C4-2B (cell line): Measurements from ENCODE around the gene CACHD1.

Source experiments
- H3K27ac ChIP-seq: fragments of 450-650 bp; 2 replicates; pipeline ENCODE4 v1.5.1; 2017
- ZFX ChIP-seq: fragments of 450-650 bp; IDR thresholded peaks from 2 replicates; pipeline ENCODE4 v1.6.1; 2017
- TF ChIP-seq, protein P1 (sequence below): fragments of 450-650 bp; conservative IDR thresholded peaks from 2 replicates; pipeline ENCODE4 v1.5.1; 2017; ENCODE audit warnings: mild to moderate bottlenecking

Gene CACHD1

GRCh38 chr1:64523413-64524337, 53.7 kb downstream of the CACHD1 start:
- TF ChIP-seq, protein P1, sequence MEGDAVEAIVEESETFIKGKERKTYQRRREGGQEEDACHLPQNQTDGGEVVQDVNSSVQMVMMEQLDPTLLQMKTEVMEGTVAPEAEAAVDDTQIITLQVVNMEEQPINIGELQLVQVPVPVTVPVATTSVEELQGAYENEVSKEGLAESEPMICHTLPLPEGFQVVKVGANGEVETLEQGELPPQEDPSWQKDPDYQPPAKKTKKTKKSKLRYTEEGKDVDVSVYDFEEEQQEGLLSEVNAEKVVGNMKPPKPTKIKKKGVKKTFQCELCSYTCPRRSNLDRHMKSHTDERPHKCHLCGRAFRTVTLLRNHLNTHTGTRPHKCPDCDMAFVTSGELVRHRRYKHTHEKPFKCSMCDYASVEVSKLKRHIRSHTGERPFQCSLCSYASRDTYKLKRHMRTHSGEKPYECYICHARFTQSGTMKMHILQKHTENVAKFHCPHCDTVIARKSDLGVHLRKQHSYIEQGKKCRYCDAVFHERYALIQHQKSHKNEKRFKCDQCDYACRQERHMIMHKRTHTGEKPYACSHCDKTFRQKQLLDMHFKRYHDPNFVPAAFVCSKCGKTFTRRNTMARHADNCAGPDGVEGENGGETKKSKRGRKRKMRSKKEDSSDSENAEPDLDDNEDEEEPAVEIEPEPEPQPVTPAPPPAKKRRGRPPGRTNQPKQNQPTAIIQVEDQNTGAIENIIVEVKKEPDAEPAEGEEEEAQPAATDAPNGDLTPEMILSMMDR, result no peak
- TF ChIP-seq ZFX, result no peak
- H3K27ac ChIP-seq, result no peak overlapping the region

GRCh38 chr1:64524614-64525013, 54.7 kb downstream of the CACHD1 start:
- TF ChIP-seq ZFX, result no peak
- TF ChIP-seq, protein P1, result no peak
- no peak overlapping the region for H3K27ac ChIP-seq

DNA sequence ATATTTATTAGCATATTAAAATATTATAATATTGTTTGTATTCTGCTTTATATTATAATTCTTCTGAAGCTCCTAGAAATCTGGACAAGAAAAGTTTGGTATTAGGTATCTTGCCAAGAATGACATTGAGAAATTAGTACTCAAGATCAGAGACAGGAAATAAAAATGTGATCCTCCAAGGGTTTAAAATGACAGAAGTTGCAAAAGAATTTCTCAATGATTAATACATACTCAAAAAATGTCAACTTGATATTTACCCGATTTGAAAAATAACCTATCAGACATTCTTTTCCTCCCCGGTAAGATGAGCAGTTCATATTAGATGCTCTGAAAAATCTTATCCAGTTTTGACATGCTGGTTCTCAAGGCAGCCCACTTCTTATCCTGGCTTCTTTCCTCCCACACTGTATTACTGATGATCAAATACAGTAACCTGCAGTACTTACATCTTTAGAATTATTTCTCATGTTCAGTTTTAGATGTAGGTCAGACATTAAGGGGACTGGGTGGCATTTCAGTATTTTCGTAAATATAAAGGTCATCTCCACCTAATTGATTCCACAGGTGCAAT, 55.3 kb downstream of the CACHD1 start:
- TF ChIP-seq, protein P1, result no peak
- TF ChIP-seq ZFX, result no peak
- H3K27ac ChIP-seq, result no peak overlapping the region

DNA sequence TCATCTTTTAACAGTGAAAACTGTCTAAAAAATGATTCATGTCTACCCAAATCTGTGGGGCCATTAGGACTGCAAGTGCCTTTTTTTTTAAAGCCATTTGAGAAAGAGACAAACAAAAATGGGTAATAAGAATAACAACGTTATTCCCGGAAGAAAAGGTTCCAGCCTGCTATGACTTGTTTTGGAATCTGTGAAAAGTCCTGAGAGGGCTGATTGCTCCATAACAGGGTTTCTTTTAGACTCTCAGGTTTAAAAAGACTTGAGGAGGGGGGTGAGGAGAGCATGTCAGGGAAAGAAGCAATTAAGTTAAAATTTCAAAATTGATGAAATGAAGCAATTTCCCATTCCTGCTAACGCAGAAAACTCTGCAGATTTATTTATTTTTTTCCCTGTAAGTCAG, 56.4 kb downstream of the CACHD1 start:
- TF ChIP-seq, protein P1, result no peak
- TF ChIP-seq ZFX, result no peak
- no peak overlapping the region for H3K27ac ChIP-seq

DNA sequence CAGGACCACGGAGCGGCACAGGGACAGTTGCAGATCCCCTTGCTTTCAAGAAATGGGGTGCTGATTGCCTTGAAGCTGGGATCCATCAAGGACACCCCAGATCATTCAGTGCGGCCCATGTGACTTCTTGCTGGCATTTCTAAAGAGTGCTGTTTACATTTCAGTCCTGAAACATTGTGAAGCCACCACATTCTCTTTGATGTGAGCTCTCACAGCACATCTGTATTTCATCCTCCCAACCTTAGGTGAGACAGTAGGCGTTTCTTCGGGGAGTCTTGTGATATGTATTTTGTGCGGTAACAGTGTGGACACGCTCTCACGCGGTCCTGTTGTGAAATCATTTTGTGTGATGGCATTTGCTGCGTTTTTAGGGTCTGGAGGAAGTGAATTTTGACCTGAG, 57.2 kb downstream of the CACHD1 start:
- TF ChIP-seq, protein P1, result no peak
- no peak for TF ChIP-seq ZFX
- H3K27ac ChIP-seq, result no peak overlapping the region

GRCh38 chr1:64527786-64528185, 57.9 kb downstream of the CACHD1 start:
- TF ChIP-seq, protein P1, result no peak
- TF ChIP-seq ZFX, result no peak

GRCh38 chr1:64530969-64531692, 61.2 kb downstream of the CACHD1 start:
- TF ChIP-seq ZFX, result no peak
- TF ChIP-seq, protein P1, result no peak

More at GRCh38 chr1:64527786-64528185, 57.9 kb downstream of the CACHD1 start:
- no peak overlapping the region for H3K27ac ChIP-seq

More at GRCh38 chr1:64530969-64531692, 61.2 kb downstream of the CACHD1 start:
- H3K27ac ChIP-seq, result no peak overlapping the region
